PC-3 (cell line): Measurements from ENCODE around the gene USP1. TPM values are rescaled to one million over a fixed set of nuclear protein-coding genes. Genes with fewer than 3 reads are reported as not detected.

ENCODE experiments used
- ATAC-seq: fragments of 200-7000 bp; cut with Tn5 transposase; 2 replicates; pipeline ENCODE4 v1.9.1; 2020; ENCODE audit warnings: mild to moderate bottlenecking, moderate library complexity
- BruUV-seq: library from RNA; stranded (reverse); fragments of 400-500 nt; replicated peaks from 2 replicates; lab custom pipeline; 2021; lab: Mats Ljungman, UMichigan
- CTCF ChIA-PET: fragments of 300-600 bp; sonication (Branson Sonifier 250); formaldehyde crosslinking; loops from one replicate; lab custom pipeline; 2022; ENCODE audit warnings: antibody characterized with exemption; lab: Charles Lee
- POLR2A ChIA-PET: fragments of 300-600 bp; sonication (Branson Sonifier 250); formaldehyde crosslinking; loops from one replicate; lab custom pipeline; 2022; ENCODE audit warnings: antibody characterized with exemption; ENCODE audit not compliant: unreplicated experiment; lab: Charles Lee
- DNase-seq: peaks from one replicate; pipeline ENCODE4 v3.0.0-alpha.2; 2015
- H2AFZ ChIP-seq: fragments of 300-600 bp; sonication (generic); 2 replicates; pipeline ENCODE4 v1.6.0; 2016; ENCODE audit warnings: antibody characterized with exemption, low read length
- H3F3A ChIP-seq: fragments of 300-600 bp; sonication (generic); one replicate; pipeline ENCODE4 v1.6.0; 2017; ENCODE audit warnings: antibody characterized with exemption, low read length, control low read depth, mild to moderate bottlenecking; ENCODE audit not compliant: unreplicated experiment
- H3K27ac ChIP-seq: fragments of 300-600 bp; sonication (generic); 2 replicates; pipeline ENCODE4 v1.5.1; 2016; ENCODE audit warnings: mild to moderate bottlenecking, low read length
- H3K27me3 ChIP-seq: fragments of 300-600 bp; sonication (generic); 2 replicates; pipeline ENCODE4 v1.6.1; 2016; ENCODE audit warnings: low read length, mixed read lengths
- H3K36me3 ChIP-seq: fragments of 300-600 bp; sonication (generic); 2 replicates; pipeline ENCODE4 v1.6.1; 2016; ENCODE audit warnings: low read depth, mixed run types, low read length, mixed read lengths
- H3K4me1 ChIP-seq: fragments of 300-600 bp; sonication (generic); 2 replicates; pipeline ENCODE4 v1.5.1; 2016; ENCODE audit warnings: low read length; ENCODE audit not compliant: insufficient read depth
- H3K4me2 ChIP-seq: fragments of 300-600 bp; sonication (generic); 2 replicates; pipeline ENCODE4 v1.6.0; 2016; ENCODE audit warnings: low read length
- H3K4me3 ChIP-seq: fragments of 300-600 bp; sonication (generic); 2 replicates; pipeline ENCODE4 v1.5.1; 2016; ENCODE audit warnings: mild to moderate bottlenecking, low read length, mixed read lengths
- H3K79me2 ChIP-seq: fragments of 300-600 bp; sonication (generic); 2 replicates; pipeline ENCODE4 v1.6.1; 2017; ENCODE audit warnings: low read length, mixed read lengths
- H3K9ac ChIP-seq: fragments of 300-600 bp; sonication (generic); 2 replicates; pipeline ENCODE4 v1.6.0; 2016; ENCODE audit warnings: mild to moderate bottlenecking, low read length
- H3K9me2 ChIP-seq: fragments of 300-600 bp; sonication (generic); replicated peaks from 2 replicates; pipeline ENCODE4 v1.6.1; 2016; ENCODE audit warnings: mixed run types, low read length, mixed read lengths
- H3K9me3 ChIP-seq: fragments of 300-600 bp; sonication (generic); 2 replicates; pipeline ENCODE4 v1.6.1; 2016; ENCODE audit warnings: low read length, mixed read lengths
- H4K20me1 ChIP-seq: fragments of 300-600 bp; sonication (generic); 2 replicates; pipeline ENCODE4 v1.6.1; 2016; ENCODE audit warnings: low read length, mixed read lengths
- EZH2 ChIP-seq: fragments of 300-600 bp; sonication (generic); IDR thresholded peaks from one replicate; pipeline ENCODE4 v1.6.1; 2017; ENCODE audit warnings: antibody characterized with exemption, mild to moderate bottlenecking, low read length; ENCODE audit not compliant: unreplicated experiment
- EZH2phosphoT487 ChIP-seq: fragments of 300-600 bp; sonication (generic); IDR thresholded peaks from 2 replicates; pipeline ENCODE4 v1.6.1; 2018; ENCODE audit warnings: mild to moderate bottlenecking, antibody characterized with exemption, low read length, borderline replicate concordance
- intact Hi-C: fragments of 100-400 bp; cut with micrococcal nuclease; formaldehyde crosslinking; loops from 2 replicates; pipeline ENCODE4 v1.9.0; 2023
- total RNA-seq: library from RNA; depleted of rRNA; stranded (reverse); fragments of >200 nt; gene quantifications from 2 replicates; pipeline ENCODE4 v1.2.3, GENCODE V29; 2014
- TF ChIP-seq, protein P1 (sequence below): fragments of 300-600 bp; sonication (generic); conservative IDR thresholded peaks from 2 replicates; pipeline ENCODE4 v1.5.1; 2017; ENCODE audit warnings: antibody characterized with exemption, low read depth, mild to moderate bottlenecking, low read length

The USP1 gene
- total RNA-seq, 1 experiment from 2014 or later = 42.6 TPM

DNA sequence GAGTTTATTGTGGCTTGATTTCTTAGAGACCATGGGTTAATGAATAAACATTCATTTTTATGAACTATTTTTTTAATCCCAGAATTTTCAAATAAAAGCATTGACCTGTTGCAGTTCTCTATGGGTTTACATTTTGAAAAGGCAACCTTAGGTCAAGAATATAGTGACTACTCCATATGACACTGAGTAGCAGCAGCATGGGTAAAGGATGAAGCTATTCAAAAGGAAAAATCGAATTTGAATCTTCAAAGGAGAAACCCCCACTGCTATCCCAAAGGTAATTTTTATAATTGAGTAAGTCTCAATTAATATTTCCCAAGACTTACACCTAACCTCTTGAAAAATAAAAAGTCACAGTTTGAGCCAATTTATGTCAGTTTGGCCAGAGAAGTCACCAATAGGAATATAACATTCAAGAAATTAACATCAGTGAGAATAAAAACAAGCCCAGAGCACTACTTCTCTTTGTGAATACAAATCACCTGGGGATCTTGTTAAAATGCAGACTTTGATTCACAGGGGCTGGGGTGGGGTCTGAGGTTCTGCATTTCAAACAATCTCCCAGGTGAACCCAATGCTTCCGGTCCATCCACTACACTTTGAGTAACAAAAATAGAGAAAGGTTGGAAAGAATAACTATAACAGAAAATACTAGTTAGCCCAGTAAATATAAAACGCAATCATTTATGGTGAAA is 39.8 kb downstream of the USP1 start:
- ChIA-PET CTCF (interaction anchor here (0.6 kb wide), 1 partner anchor 455 kb away, joined by 3 read pairs; no protein-coding TSS in a partner anchor), POLR2A (no interaction called here)
- H4K20me1 ChIP-seq = no peaks in the 10 kb centered on the region
- H3K4me3 ChIP-seq = no peak overlapping the region
- H3K27me3 ChIP-seq = no peaks in the 10 kb centered on the region
- ATAC-seq = no peak
- no peaks in the 10 kb centered on the region for H3K9me3 ChIP-seq
- intact Hi-C loops = no loop called here
- DNase-seq = no peak
- H2AFZ ChIP-seq = no peak overlapping the region
- no peaks in the 10 kb centered on the region for H3K79me2 ChIP-seq
- no peaks in the 10 kb centered on the region for H3F3A ChIP-seq
- TF ChIP-seq, protein P1, sequence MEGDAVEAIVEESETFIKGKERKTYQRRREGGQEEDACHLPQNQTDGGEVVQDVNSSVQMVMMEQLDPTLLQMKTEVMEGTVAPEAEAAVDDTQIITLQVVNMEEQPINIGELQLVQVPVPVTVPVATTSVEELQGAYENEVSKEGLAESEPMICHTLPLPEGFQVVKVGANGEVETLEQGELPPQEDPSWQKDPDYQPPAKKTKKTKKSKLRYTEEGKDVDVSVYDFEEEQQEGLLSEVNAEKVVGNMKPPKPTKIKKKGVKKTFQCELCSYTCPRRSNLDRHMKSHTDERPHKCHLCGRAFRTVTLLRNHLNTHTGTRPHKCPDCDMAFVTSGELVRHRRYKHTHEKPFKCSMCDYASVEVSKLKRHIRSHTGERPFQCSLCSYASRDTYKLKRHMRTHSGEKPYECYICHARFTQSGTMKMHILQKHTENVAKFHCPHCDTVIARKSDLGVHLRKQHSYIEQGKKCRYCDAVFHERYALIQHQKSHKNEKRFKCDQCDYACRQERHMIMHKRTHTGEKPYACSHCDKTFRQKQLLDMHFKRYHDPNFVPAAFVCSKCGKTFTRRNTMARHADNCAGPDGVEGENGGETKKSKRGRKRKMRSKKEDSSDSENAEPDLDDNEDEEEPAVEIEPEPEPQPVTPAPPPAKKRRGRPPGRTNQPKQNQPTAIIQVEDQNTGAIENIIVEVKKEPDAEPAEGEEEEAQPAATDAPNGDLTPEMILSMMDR = no peak
- TF ChIP-seq EZH2 (no peak), EZH2phosphoT487 (no peak)
- no peak overlapping the region for H3K27ac ChIP-seq
- BruUV-seq = no TSS peak
- H3K4me2 ChIP-seq = no peak overlapping the region
- H3K36me3 ChIP-seq = peaks cover 21% of the 10 kb centered on the region
- H3K9ac ChIP-seq = no peak overlapping the region
- H3K4me1 ChIP-seq = no peaks in the 10 kb centered on the region
- no peaks in the 10 kb centered on the region for H3K9me2 ChIP-seq

DNA sequence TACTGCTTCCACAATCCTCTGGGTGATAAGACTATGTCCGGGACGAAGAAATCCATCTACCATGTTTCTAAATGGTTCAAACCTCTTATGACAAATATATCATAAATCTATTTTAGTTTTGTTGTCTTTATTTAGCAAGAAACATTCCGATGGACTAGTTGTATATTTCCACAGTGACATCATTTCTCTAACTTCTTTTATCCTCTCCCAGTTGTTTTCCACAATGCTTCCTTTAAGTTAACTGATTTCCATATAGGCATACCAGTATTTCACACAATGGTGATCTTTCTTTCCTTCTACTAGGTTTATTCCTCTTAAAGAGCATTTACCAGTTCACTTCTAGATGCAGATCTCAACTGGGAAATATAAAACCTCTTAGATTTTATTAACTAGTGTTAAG is 44.8 kb downstream of the USP1 start:
- no peak for ATAC-seq
- TF ChIP-seq EZH2phosphoT487 = no peak
- TF ChIP-seq, protein P1 = no peak
- no peak for TF ChIP-seq EZH2

More for the DNA sequence above, 44.8 kb downstream of the USP1 start:
- H3K4me1 ChIP-seq = no peaks in the 10 kb centered on the region
- H3K4me3 ChIP-seq = no peak overlapping the region
- ChIA-PET POLR2A (no interaction called here), CTCF (interaction anchor here (0.7 kb wide), 1 partner anchor 323 kb away, joined by 4 read pairs; no protein-coding TSS in a partner anchor)
- no peak overlapping the region for H2AFZ ChIP-seq
- H3K9ac ChIP-seq = no peak overlapping the region
- no peaks in the 10 kb centered on the region for H3K9me3 ChIP-seq
- BruUV-seq = no TSS peak
- H3K9me2 ChIP-seq = no peaks in the 10 kb centered on the region
- H3K27ac ChIP-seq = no peak overlapping the region
- no peaks in the 10 kb centered on the region for H3F3A ChIP-seq
- no peak for DNase-seq
- 0 out of 2 replicates have a peak, but pooled peaks cover 2% of the 10 kb centered on the region for H3K36me3 ChIP-seq
- no peaks in the 10 kb centered on the region for H3K79me2 ChIP-seq
- no peaks in the 10 kb centered on the region for H4K20me1 ChIP-seq
- intact Hi-C loops = no loop called here
- H3K4me2 ChIP-seq = no peak overlapping the region
- H3K27me3 ChIP-seq = no peaks in the 10 kb centered on the region
